H9 (cell line): ENCODE data around the gene FKRP. TPM values are rescaled to one million over a fixed set of nuclear protein-coding genes. Genes with fewer than 3 reads are reported as not detected.

Experiments
- DNase-seq: peaks from one replicate; pipeline ENCODE4 v3.0.0-alpha.2; 2017
- H2AFZ ChIP-seq: one replicate; pipeline ENCODE4 v1.6.1; 2013; ENCODE audit warnings: mild to moderate bottlenecking, low read length, control low read depth, moderate library complexity
- H2AK5ac ChIP-seq: 2 replicates; pipeline ENCODE4 v1.6.1; 2013; ENCODE audit warnings: low read length, control low read depth, mixed read lengths; ENCODE audit not compliant: insufficient read length
- H2BK120ac ChIP-seq: one replicate; pipeline ENCODE4 v1.6.1; 2013; ENCODE audit warnings: low read depth, mild to moderate bottlenecking, low read length, control low read depth, inconsistent platforms; ENCODE audit not compliant: poor library complexity, severe bottlenecking
- H2BK12ac ChIP-seq: 2 replicates; pipeline ENCODE4 v1.6.1; 2013; ENCODE audit warnings: low read length, control low read depth, mixed read lengths, low read depth; ENCODE audit not compliant: insufficient read length
- H2BK15ac ChIP-seq: 2 replicates; pipeline ENCODE4 v1.6.1; 2013; ENCODE audit warnings: low read depth, low read length, control low read depth
- H2BK20ac ChIP-seq: one replicate; pipeline ENCODE4 v1.6.1; 2013; ENCODE audit warnings: low read depth, mild to moderate bottlenecking, low read length, control low read depth, inconsistent platforms; ENCODE audit not compliant: poor library complexity, severe bottlenecking
- H2BK5ac ChIP-seq: 2 replicates; pipeline ENCODE4 v1.6.1; 2013; ENCODE audit warnings: low read length, control low read depth, mixed read lengths; ENCODE audit not compliant: insufficient read length
- H3K14ac ChIP-seq: 2 replicates; pipeline ENCODE4 v1.6.1; 2013; ENCODE audit warnings: low read length, control low read depth; ENCODE audit not compliant: insufficient read depth
- H3K18ac ChIP-seq: 2 replicates; pipeline ENCODE4 v1.6.1; 2013; ENCODE audit warnings: low read depth, mild to moderate bottlenecking, mixed read lengths, low read length, control low read depth; ENCODE audit not compliant: insufficient read length
- H3K23ac ChIP-seq: 2 replicates; pipeline ENCODE4 v1.6.1; 2013; ENCODE audit warnings: low read length, control low read depth, mixed read lengths, low read depth; ENCODE audit not compliant: insufficient read length
- H3K23me2 ChIP-seq: 2 replicates; pipeline ENCODE4 v1.6.1; 2013; ENCODE audit warnings: low read depth, mild to moderate bottlenecking, mixed read lengths, low read length, control low read depth; ENCODE audit not compliant: insufficient read length, poor library complexity, severe bottlenecking
- H3K27ac ChIP-seq: 2 replicates; pipeline ENCODE4 v1.5.1; 2013; ENCODE audit warnings: low read length, control low read depth, mixed read lengths, low read depth; ENCODE audit not compliant: insufficient read length
- H3K27me3 ChIP-seq: 2 replicates; pipeline ENCODE4 v1.6.1; 2013; ENCODE audit warnings: low read length, control low read depth, inconsistent platforms; ENCODE audit not compliant: insufficient read depth
- H3K4ac ChIP-seq: 2 replicates; pipeline ENCODE4 v1.6.1; 2013; ENCODE audit warnings: low read depth, mild to moderate bottlenecking, control low read depth, inconsistent platforms, low read length, moderate library complexity
- H3K4me1 ChIP-seq: 2 replicates; pipeline ENCODE4 v1.6.1; 2013; ENCODE audit warnings: low read length, control low read depth, inconsistent platforms; ENCODE audit not compliant: insufficient read depth
- H3K4me2 ChIP-seq: 2 replicates; pipeline ENCODE4 v1.6.1; 2013; ENCODE audit warnings: low read length, control low read depth, mixed read lengths; ENCODE audit not compliant: insufficient read length, insufficient read depth
- H3K56ac ChIP-seq: 2 replicates; pipeline ENCODE4 v1.6.1; 2013; ENCODE audit warnings: low read depth, mild to moderate bottlenecking, mixed read lengths, low read length, control low read depth; ENCODE audit not compliant: insufficient read length
- H3K79me1 ChIP-seq: 2 replicates; pipeline ENCODE4 v1.6.1; 2013; ENCODE audit warnings: low read depth, mild to moderate bottlenecking, moderate library complexity, low read length, control low read depth, inconsistent platforms; ENCODE audit not compliant: insufficient read depth, poor library complexity, severe bottlenecking
- H3K79me2 ChIP-seq: 2 replicates; pipeline ENCODE4 v1.6.1; 2013; ENCODE audit warnings: low read length, control low read depth, inconsistent platforms; ENCODE audit not compliant: insufficient read depth
- H3K9ac ChIP-seq: 2 replicates; pipeline ENCODE4 v1.6.1; 2013; ENCODE audit warnings: low read length, control low read depth, mixed read lengths; ENCODE audit not compliant: insufficient read length; ENCODE audit errors: extremely low read depth
- H3K9me3 ChIP-seq: one replicate; pipeline ENCODE4 v1.6.1; 2013; ENCODE audit warnings: low read depth, low read length, inconsistent platforms; ENCODE audit not compliant: control insufficient read depth
- H3T11ph ChIP-seq: one replicate; pipeline ENCODE4 v1.6.1; 2013; ENCODE audit warnings: mild to moderate bottlenecking, low read length, control low read depth, inconsistent platforms
- H4K20me1 ChIP-seq: one replicate; pipeline ENCODE4 v1.6.1; 2013; ENCODE audit not compliant: control insufficient read depth, insufficient read length, insufficient read depth
- H4K5ac ChIP-seq: 2 replicates; pipeline ENCODE4 v1.6.1; 2013; ENCODE audit warnings: low read depth, mild to moderate bottlenecking, mixed read lengths, low read length, control low read depth; ENCODE audit not compliant: insufficient read length
- H4K8ac ChIP-seq: replicated peaks from 2 replicates; pipeline ENCODE4 v1.6.1; 2013; ENCODE audit warnings: low read length, control low read depth, mixed read lengths, low read depth; ENCODE audit not compliant: insufficient read length
- H4K91ac ChIP-seq: 2 replicates; pipeline ENCODE4 v1.6.1; 2013; ENCODE audit warnings: low read depth, mild to moderate bottlenecking, moderate library complexity, mixed read lengths, low read length, control low read depth; ENCODE audit not compliant: insufficient read length
- H3K27ac Mint-ChIP-seq, 3 experiments: 2 replicates in 2 of 3; 3 replicates in 1 of 3; pipeline ENCODE4 v1.8.0; 2020 to 2021; ENCODE audit warnings: mixed read lengths in 3 of 3, mild to moderate bottlenecking in 1 of 3, moderate library complexity in 1 of 3
- H3K27me3 Mint-ChIP-seq: 2 replicates; pipeline ENCODE4 v1.8.0; 2021; ENCODE audit warnings: low read depth, mild to moderate bottlenecking, moderate library complexity, mixed read lengths
- H3K36me3 Mint-ChIP-seq, 3 experiments: 2 replicates in 2 of 3; 3 replicates in 1 of 3; pipeline ENCODE4 v1.8.0; 2020 to 2021; ENCODE audit warnings: low read depth in 3 of 3, mixed read lengths in 3 of 3; ENCODE audit not compliant: insufficient read depth in 1 of 3
- H3K4me1 Mint-ChIP-seq, 2 experiments: 2 replicates each; pipeline ENCODE4 v1.8.0; 2020; ENCODE audit warnings: mixed read lengths in 2 of 2
- H3K4me3 Mint-ChIP-seq, 2 experiments: 2 replicates in 1 of 2; 3 replicates in 1 of 2; pipeline ENCODE4 v1.8.0; 2020 to 2021; ENCODE audit warnings: mild to moderate bottlenecking in 2 of 2, mixed read lengths in 2 of 2, moderate library complexity in 1 of 2
- H3K9me3 Mint-ChIP-seq, 2 experiments: 2 replicates in 1 of 2; 3 replicates in 1 of 2; pipeline ENCODE4 v1.8.0; 2020; ENCODE audit warnings: mild to moderate bottlenecking in 2 of 2, mixed read lengths in 2 of 2, moderate library complexity in 1 of 2
- CTCF ChIP-seq: fragments of 200-600 bp; sonication (generic); conservative IDR thresholded peaks from 3 replicates; pipeline ENCODE4 v1.8.0; 2021; ENCODE audit warnings: antibody characterized with exemption, mild to moderate bottlenecking
- WGBS: extraction: QIAGEN DNeasy Blood & Tissue Kit; methylation state at CpG from one replicate; pipeline ENCODE4 v1.1.7; 2013; ENCODE audit warnings: missing lambda C conversion rate, low lambda C conversion rate, mixed read lengths; ENCODE audit not compliant: insufficient read length; ENCODE audit errors: extremely low coverage; 5-methylcytosine and 5-hydroxymethylcytosine counted together
- total RNA-seq: library from RNA; stranded (reverse); gene quantifications from 2 replicates; pipeline ENCODE4 v1.2.1, GENCODE V29; 2021

FKRP gene
- total RNA-seq, 1 experiment from 2014 or later = 42.2 TPM

- H2AK5ac ChIP-seq = no peak overlapping the region
- no peak overlapping the region for H2BK15ac ChIP-seq
- no peak overlapping the region for H4K91ac ChIP-seq
- peaks cover 5% of the 10 kb centered on the region; the same call in 1 of the 2 replicates for H3K4me1 ChIP-seq
- Mint-ChIP-seq H3K9me3 (no peaks in the 10 kb centered on the region; a peak in 1 of 5 replicates), H3K4me3 (peak overlapping the region; percentile 97 to 100), H3K27ac (peak overlapping the region; percentile 98 to 99 (median 99)), H3K4me1 (peaks cover 26 to 44% of the 10 kb centered on the region in 2 experiments), H3K36me3 (peaks cover 37 to 49% (median 43%) of the 10 kb centered on the region in 3 experiments), H3K27me3 (peaks cover 13% of the 10 kb centered on the region)
- H3K23ac ChIP-seq = no peak overlapping the region
- peak overlapping the region; percentile 96 for H3K4me2 ChIP-seq
- peaks cover 23% of the 10 kb centered on the region for H3K23me2 ChIP-seq
- no CpG with 5 or more reads among the region's 5 CpGs for WGBS
- H3K14ac ChIP-seq = peak overlapping the region; percentile 57; the same call in 1 of the 2 replicates
- H4K8ac ChIP-seq = no peak overlapping the region
- no peak for DNase-seq
- peak overlapping the region; percentile 82 for H3K9ac ChIP-seq
- H2BK5ac ChIP-seq = no peak overlapping the region
- H3K9me3 ChIP-seq = no peaks in the 10 kb centered on the region
- peaks cover 12% of the 10 kb centered on the region for H3K79me1 ChIP-seq
- H3K27me3 ChIP-seq = no peaks in the 10 kb centered on the region; the same call in 1 of the 2 replicates
- H3T11ph ChIP-seq = no peak overlapping the region
- H4K20me1 ChIP-seq = peaks cover 4% of the 10 kb centered on the region
- H3K4ac ChIP-seq = no peak overlapping the region
- no peak overlapping the region for H3K18ac ChIP-seq
- no peak overlapping the region for H2BK12ac ChIP-seq
- no peak overlapping the region for H3K27ac ChIP-seq
- no peak overlapping the region for H2BK20ac ChIP-seq
- peaks cover 43% of the 10 kb centered on the region; the same call in 1 of the 2 replicates for H3K79me2 ChIP-seq
- no peak overlapping the region for H2AFZ ChIP-seq
- no peak overlapping the region for H2BK120ac ChIP-seq
- TF ChIP-seq CTCF = no peak
- H3K56ac ChIP-seq = no peak overlapping the region
- H4K5ac ChIP-seq = no peak overlapping the region
Measured at GRCh38 chr19:46787040-46787330, 41.1 kb downstream of the FKRP start.
